GM12878 (cell line): ENCODE results near the gene SEMA5A. TPM values are rescaled to one million over a fixed set of nuclear protein-coding genes. Genes with fewer than 3 reads are reported as not detected.

ENCODE experiments used
- ATAC-seq: fragments of 200-7000 bp; cut with Tn5 transposase; 3 replicates; pipeline ENCODE4 v1.9.1; 2020; ENCODE audit warnings: mild to moderate bottlenecking, moderate library complexity
- BruUV-seq: library from RNA; stranded (reverse); fragments of 400-500 nt; replicated peaks from 2 replicates; lab custom pipeline; 2021; lab: Mats Ljungman, UMichigan
- CTCF ChIA-PET: fragments of 300-600 bp; sonication (Branson Sonifier 250); formaldehyde crosslinking; extraction: SDS; loops from one replicate; lab custom pipeline; 2021; ENCODE audit warnings: inconsistent platforms; lab: Yijun Ruan, JAX
- POLR2A ChIA-PET: fragments of 350-600 bp; formaldehyde crosslinking; extraction: SDS; loops from one replicate; lab custom pipeline; 2021; ENCODE audit warnings: inconsistent platforms; lab: Charles Lee
- RAD21 ChIA-PET: fragments of 300-600 bp; sonication (Branson Sonifier 250); formaldehyde crosslinking; loops from one replicate; lab custom pipeline; 2023; ENCODE audit warnings: antibody characterized with exemption; ENCODE audit not compliant: unreplicated experiment; lab: Charles Lee
- SMC1A ChIA-PET: fragments of 300-600 bp; sonication (Branson Sonifier 250); formaldehyde crosslinking; loops from one replicate; lab custom pipeline; 2023; ENCODE audit not compliant: unreplicated experiment, uncharacterized antibody; lab: Charles Lee
- DNase-seq: peaks from one replicate; pipeline ENCODE4 v3.0.0-alpha.2; 2011; ENCODE audit warnings: low read depth, low spot score
- FAIRE-seq: peaks from 3 replicates; lab custom pipeline; 2011; peaks lifted over from hg19 to GRCh38; lab: Jason Lieb, UNC
- H2AFZ ChIP-seq: 2 replicates; pipeline ENCODE4 v1.6.0; 2011; ENCODE audit warnings: low read depth, low read length, control low read depth; ENCODE audit not compliant: control insufficient read depth
- H3K27ac ChIP-seq: 2 replicates; pipeline ENCODE4 v1.5.1; 2011; ENCODE audit warnings: control low read depth; ENCODE audit not compliant: control insufficient read depth, insufficient read depth
- H3K27me3 ChIP-seq, 2 experiments: replicated peaks in 1 of 2; 2 replicates each; pipeline versions ENCODE4 v1.6.0 to v1.6.1; 2011; ENCODE audit warnings: low read length in 1 of 2; ENCODE audit not compliant: control insufficient read depth in 2 of 2, insufficient read depth in 2 of 2
- H3K36me3 ChIP-seq, 2 experiments: 2 replicates each; pipeline ENCODE4 v1.5.1; 2011; ENCODE audit warnings: low read length in 1 of 2; ENCODE audit not compliant: control insufficient read depth in 2 of 2, insufficient read depth in 2 of 2
- H3K4me1 ChIP-seq: 2 replicates; pipeline ENCODE4 v1.6.1; 2011; ENCODE audit warnings: mild to moderate bottlenecking, low read length, moderate library complexity, mixed read lengths; ENCODE audit not compliant: control insufficient read depth, insufficient read depth
- H3K4me2 ChIP-seq: 2 replicates; pipeline ENCODE4 v1.6.0; 2011; ENCODE audit warnings: control low read depth; ENCODE audit not compliant: control insufficient read depth, insufficient read depth
- H3K4me3 ChIP-seq: fragments of 200-600 bp; sonication (generic); 2 replicates; pipeline ENCODE4 v1.5.1; 2016
- H3K79me2 ChIP-seq: 2 replicates; pipeline ENCODE4 v1.6.0; 2011; ENCODE audit warnings: low read length; ENCODE audit not compliant: control insufficient read depth, insufficient read depth
- H3K9ac ChIP-seq: 2 replicates; pipeline ENCODE4 v1.8.0; 2011; ENCODE audit warnings: low read length, control low read depth, mixed read lengths; ENCODE audit not compliant: control insufficient read depth, insufficient read depth
- H3K9me3 ChIP-seq: replicated peaks from 3 replicates; pipeline ENCODE4 v1.5.1; 2011; ENCODE audit warnings: mild to moderate bottlenecking, low read length; ENCODE audit not compliant: control insufficient read depth, insufficient read depth
- H4K20me1 ChIP-seq: 2 replicates; pipeline ENCODE4 v1.6.0; 2011; ENCODE audit not compliant: control insufficient read depth, insufficient read depth
- CREB1 ChIP-seq: IDR thresholded peaks from 2 replicates; pipeline ENCODE4 v1.6.1; 2012; ENCODE audit warnings: low read depth, mild to moderate bottlenecking, inconsistent platforms
- FOXM1 ChIP-seq: IDR thresholded peaks from 2 replicates; pipeline ENCODE4 v1.6.1; 2012; ENCODE audit warnings: low read depth, mild to moderate bottlenecking, inconsistent platforms, low read length, moderate library complexity
- KLF5 ChIP-seq: fragments of 450-650 bp; IDR thresholded peaks from 2 replicates; pipeline ENCODE4 v1.6.1; 2014; ENCODE audit warnings: mild to moderate bottlenecking; ENCODE audit not compliant: partially characterized antibody
- NBN ChIP-seq: fragments of 450-650 bp; IDR thresholded peaks from 2 replicates; pipeline ENCODE4 v1.6.1; 2016
- ZNF207 ChIP-seq: fragments of 450-650 bp; IDR thresholded peaks from 2 replicates; pipeline ENCODE4 v1.6.1; 2014; ENCODE audit warnings: antibody characterized with exemption, mild to moderate bottlenecking, borderline replicate concordance
- ZNF274 ChIP-seq: IDR thresholded peaks from one replicate; pipeline ENCODE4 v1.8.0; 2011; ENCODE audit not compliant: insufficient read length, insufficient read depth
- ZZZ3 ChIP-seq: IDR thresholded peaks from 2 replicates; pipeline ENCODE4 v1.6.1; 2011; ENCODE audit warnings: low read depth; ENCODE audit not compliant: control insufficient read depth, insufficient read length
- WGBS: methylation state at CpG from one replicate; pipeline ENCODE4 v1.1.6; 2016; ENCODE audit warnings: low lambda C conversion rate; ENCODE audit not compliant: insufficient replicate concordance, insufficient coverage; ENCODE audit errors: missing lambda C conversion rate; 5-methylcytosine and 5-hydroxymethylcytosine counted together
- in situ Hi-C: fragments of 300-500 bp; cut with MboI; formaldehyde crosslinking; loops from 9 replicates; pipeline ENCODE4 v1.14.3; 2018; ENCODE audit warnings: mixed read lengths
- intact Hi-C: fragments of 100-400 bp; cut with micrococcal nuclease; formaldehyde crosslinking; loops from one replicate; pipeline ENCODE4 v1.14.2; 2022; ENCODE audit not compliant: unreplicated experiment
- polyA plus RNA-seq, 11 experiments: library from polyadenylated mRNA; depleted of rRNA in 4 of 11; unstranded in 6 of 11; stranded (reverse) in 5 of 11; fragments of >200 nt; fragmentation: Nextera tagmentation in 4 of 11; fragmentation: Illumina TruSeq in 1 of 11; extraction: Ambion mirVana in 4 of 11; extraction: Trizol in 1 of 11; gene quantifications; 1 replicate in 1 of 11; 2 replicates in 10 of 11; pipeline versions ENCODE4 v1.2.1 to v1.2.3, GENCODE V29; 2011 to 2016; ENCODE audit warnings: inconsistent platforms in 2 of 11, missing spikeins in 2 of 11, low read depth in 1 of 11
- total RNA-seq, 4 experiments: library from RNA; depleted of rRNA in 3 of 4; stranded (reverse); fragments of >200 nt in 3 of 4; fragmentation: Illumina TruSeq in 1 of 4; extraction: Trizol in 1 of 4; gene quantifications; 2 replicates each; pipeline versions ENCODE4 v1.2.1 to v1.2.3, GENCODE V29; 2013 to 2021
- TF ChIP-seq, protein P1 (sequence below): fragments of 450-650 bp; IDR thresholded peaks from 2 replicates; pipeline ENCODE4 v1.6.1; 2018; ENCODE audit warnings: mild to moderate bottlenecking, low read depth, moderate library complexity; ENCODE audit not compliant: partially characterized antibody
- TF ChIP-seq, protein P2 (sequence below): fragments of 450-650 bp; IDR thresholded peaks from 2 replicates; pipeline ENCODE4 v1.6.1; 2017; ENCODE audit warnings: mild to moderate bottlenecking

Gene SEMA5A
- total and polyA plus RNA-seq, 10 of the 15 experiments (the other 5 are each of a cell fraction or from before 2014, with no cell fraction given), result 0.03 to 2.4 (median 0.09) TPM; not detected in 1

DNA sequence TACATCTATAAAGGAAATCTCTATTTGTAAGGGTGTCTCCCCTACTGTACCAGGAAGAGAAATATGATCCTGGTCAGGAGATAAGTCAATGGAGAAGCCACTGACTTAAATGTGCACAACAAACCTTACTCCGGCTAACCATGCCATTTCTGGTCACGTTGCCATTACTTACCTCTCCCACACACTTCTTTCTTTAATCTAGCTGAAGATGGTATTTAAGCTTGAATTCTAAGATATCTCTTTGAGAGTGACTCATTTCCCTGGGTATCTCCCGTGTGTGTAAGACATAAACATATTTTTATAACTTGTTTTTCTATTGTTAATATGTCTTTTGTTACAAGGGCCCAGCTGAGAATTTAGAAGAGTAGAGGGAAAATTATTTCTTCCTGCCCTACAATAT lies 296.6 kb downstream of the SEMA5A start:
- in situ Hi-C loops, result no loop called here

More for the DNA sequence above, 296.6 kb downstream of the SEMA5A start:
- WGBS, result 30% methylated on average over 3 of the region's 3 CpGs
- no peak overlapping the region for H3K4me3 ChIP-seq
- no peak overlapping the region for H3K27ac ChIP-seq
- ATAC-seq (no peak), DNase-seq (no peak), FAIRE-seq (no peak)
- SMC1A ChIA-PET, result no interaction called here
- RAD21 ChIA-PET, result no interaction called here
- TF ChIP-seq CREB1, result no peak
- TF ChIP-seq, protein P1, sequence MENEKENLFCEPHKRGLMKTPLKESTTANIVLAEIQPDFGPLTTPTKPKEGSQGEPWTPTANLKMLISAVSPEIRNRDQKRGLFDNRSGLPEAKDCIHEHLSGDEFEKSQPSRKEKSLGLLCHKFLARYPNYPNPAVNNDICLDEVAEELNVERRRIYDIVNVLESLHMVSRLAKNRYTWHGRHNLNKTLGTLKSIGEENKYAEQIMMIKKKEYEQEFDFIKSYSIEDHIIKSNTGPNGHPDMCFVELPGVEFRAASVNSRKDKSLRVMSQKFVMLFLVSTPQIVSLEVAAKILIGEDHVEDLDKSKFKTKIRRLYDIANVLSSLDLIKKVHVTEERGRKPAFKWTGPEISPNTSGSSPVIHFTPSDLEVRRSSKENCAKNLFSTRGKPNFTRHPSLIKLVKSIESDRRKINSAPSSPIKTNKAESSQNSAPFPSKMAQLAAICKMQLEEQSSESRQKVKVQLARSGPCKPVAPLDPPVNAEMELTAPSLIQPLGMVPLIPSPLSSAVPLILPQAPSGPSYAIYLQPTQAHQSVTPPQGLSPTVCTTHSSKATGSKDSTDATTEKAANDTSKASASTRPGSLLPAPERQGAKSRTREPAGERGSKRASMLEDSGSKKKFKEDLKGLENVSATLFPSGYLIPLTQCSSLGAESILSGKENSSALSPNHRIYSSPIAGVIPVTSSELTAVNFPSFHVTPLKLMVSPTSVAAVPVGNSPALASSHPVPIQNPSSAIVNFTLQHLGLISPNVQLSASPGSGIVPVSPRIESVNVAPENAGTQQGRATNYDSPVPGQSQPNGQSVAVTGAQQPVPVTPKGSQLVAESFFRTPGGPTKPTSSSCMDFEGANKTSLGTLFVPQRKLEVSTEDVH, result no peak
- no peak for TF ChIP-seq FOXM1
- TF ChIP-seq NBN, result no peak
- no peak for TF ChIP-seq ZNF207
- TF ChIP-seq ZZZ3, result no peak
- TF ChIP-seq KLF5, result no peak
- TF ChIP-seq, protein P2, sequence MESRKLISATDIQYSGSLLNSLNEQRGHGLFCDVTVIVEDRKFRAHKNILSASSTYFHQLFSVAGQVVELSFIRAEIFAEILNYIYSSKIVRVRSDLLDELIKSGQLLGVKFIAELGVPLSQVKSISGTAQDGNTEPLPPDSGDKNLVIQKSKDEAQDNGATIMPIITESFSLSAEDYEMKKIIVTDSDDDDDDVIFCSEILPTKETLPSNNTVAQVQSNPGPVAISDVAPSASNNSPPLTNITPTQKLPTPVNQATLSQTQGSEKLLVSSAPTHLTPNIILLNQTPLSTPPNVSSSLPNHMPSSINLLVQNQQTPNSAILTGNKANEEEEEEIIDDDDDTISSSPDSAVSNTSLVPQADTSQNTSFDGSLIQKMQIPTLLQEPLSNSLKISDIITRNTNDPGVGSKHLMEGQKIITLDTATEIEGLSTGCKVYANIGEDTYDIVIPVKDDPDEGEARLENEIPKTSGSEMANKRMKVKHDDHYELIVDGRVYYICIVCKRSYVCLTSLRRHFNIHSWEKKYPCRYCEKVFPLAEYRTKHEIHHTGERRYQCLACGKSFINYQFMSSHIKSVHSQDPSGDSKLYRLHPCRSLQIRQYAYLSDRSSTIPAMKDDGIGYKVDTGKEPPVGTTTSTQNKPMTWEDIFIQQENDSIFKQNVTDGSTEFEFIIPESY, result no peak
- no peak for TF ChIP-seq ZNF274
- no peaks in the 10 kb centered on the region for H3K79me2 ChIP-seq
- H4K20me1 ChIP-seq, result no peaks in the 10 kb centered on the region
- H3K9ac ChIP-seq, result no peak overlapping the region
- no peaks in the 10 kb centered on the region for H3K9me3 ChIP-seq
- H2AFZ ChIP-seq, result no peak overlapping the region
- no peaks in the 10 kb centered on the region for H3K36me3 ChIP-seq
- H3K4me1 ChIP-seq, result no peaks in the 10 kb centered on the region
- no peak overlapping the region for H3K4me2 ChIP-seq
- POLR2A ChIA-PET, result no interaction called here
- CTCF ChIA-PET, result no interaction called here
- BruUV-seq, result no TSS peak
- intact Hi-C loops, result no loop called here
- H3K27me3 ChIP-seq, result no peaks in the 10 kb centered on the region
